Measurements from ENCODE around the gene C19orf81. TPM values are rescaled to one million over a fixed set of nuclear protein-coding genes. Genes with fewer than 3 reads are reported as not detected.

Gene C19orf81
- total and polyA plus RNA-seq, 12 donors = 0.61 to 7.2 (median 3.4) TPM; not detected in 2

GRCh38 chr19:50686310-50687032 is 37.2 kb downstream of the C19orf81 start:
- Histone ChIP-seq H3K36me3 (no peaks in the 10 kb centered on the region), H3K27me3 (peaks cover 0 to 89% (median 69%) of the 10 kb centered on the region in 7 donors), H3K4me3 (no peak overlapping the region), H3K4me1 (no peaks in the 10 kb centered on the region), H3K27ac (no peak overlapping the region), H3K9me3 (no peaks in the 10 kb centered on the region)
- ATAC-seq = no peak
- DNase-seq = no peak
- TF ChIP-seq CTCF (IDR thresholded peaks at IDR 0.05) = no peak
- intact Hi-C loops (cut with DNase I) = no loop called here
- WGBS, 2 donors = 19 to 29% methylated on average over 41 to 50 of the region's 50 CpGs

GRCh38 chr19:50688766-50689165 is 39.5 kb downstream of the C19orf81 start:
- TF ChIP-seq CTCF (IDR thresholded peaks at IDR 0.05) = no peak
- Histone ChIP-seq H3K9me3 (no peaks in the 10 kb centered on the region), H3K27me3 (peaks cover 10 to 94% (median 83%) of the 10 kb centered on the region in 7 donors), H3K27ac (no peak overlapping the region), H3K36me3 (no peaks in the 10 kb centered on the region), H3K4me3 (no peak overlapping the region), H3K4me1 (no peaks in the 10 kb centered on the region)
- intact Hi-C loops (cut with DNase I) = no loop called here
- ATAC-seq (no peak), DNase-seq (no peak)
- 61 to 62% methylated on average over 18 to 19 of the region's 19 CpGs for WGBS, 2 donors

- ATAC-seq (no peak), DNase-seq (no peak)
- intact Hi-C loops (cut with DNase I) = no loop called here
- H3K27ac ChIP-seq = no peak overlapping the region
- H3K36me3 ChIP-seq = no peaks in the 10 kb centered on the region
- no peak overlapping the region for H3K4me3 ChIP-seq
- no peaks in the 10 kb centered on the region for H3K9me3 ChIP-seq
- H3K4me1 ChIP-seq = peaks cover 0 to 2% (median 0%) of the 10 kb centered on the region in 9 donors
- WGBS, 2 donors = 72 to 74% methylated on average over 7 of the region's 7 CpGs
- no peak for TF ChIP-seq CTCF (IDR thresholded peaks at IDR 0.05)
- peaks cover 10 to 91% (median 80%) of the 10 kb centered on the region in 7 donors for H3K27me3 ChIP-seq
Measured at GRCh38 chr19:50690439-50690838, 41.2 kb downstream of the C19orf81 start.

- Histone ChIP-seq H3K27ac (no peak overlapping the region), H3K4me1 (peaks cover 0 to 4% (median 0%) of the 10 kb centered on the region in 9 donors), H3K36me3 (no peaks in the 10 kb centered on the region), H3K27me3 (peaks cover 14 to 84% (median 79%) of the 10 kb centered on the region in 7 donors), H3K9me3 (no peaks in the 10 kb centered on the region), H3K4me3 (no peak overlapping the region)
- intact Hi-C loops (cut with DNase I) = no loop called here
- no peak for TF ChIP-seq CTCF (IDR thresholded peaks at IDR 0.05)
- DNase-seq (no peak), ATAC-seq (no peak)
- 5 to 9% methylated on average over 23 of the region's 23 CpGs for WGBS, 2 donors
Measured at GRCh38 chr19:50693064-50693975, 44.1 kb downstream of the C19orf81 start.
